H9 (cell line): Measurements from ENCODE around the gene ACAP2. TPM values are rescaled to one million over a fixed set of nuclear protein-coding genes. Genes with fewer than 3 reads are reported as not detected.

Source experiments
- DNase-seq: peaks from one replicate; pipeline ENCODE4 v3.0.0-alpha.2; 2017
- H2AFZ ChIP-seq: one replicate; pipeline ENCODE4 v1.6.1; 2013; ENCODE audit warnings: mild to moderate bottlenecking, low read length, control low read depth, moderate library complexity
- H2AK5ac ChIP-seq: 2 replicates; pipeline ENCODE4 v1.6.1; 2013; ENCODE audit warnings: low read length, control low read depth, mixed read lengths; ENCODE audit not compliant: insufficient read length
- H2BK120ac ChIP-seq: one replicate; pipeline ENCODE4 v1.6.1; 2013; ENCODE audit warnings: low read depth, mild to moderate bottlenecking, low read length, control low read depth, inconsistent platforms; ENCODE audit not compliant: poor library complexity, severe bottlenecking
- H2BK12ac ChIP-seq: 2 replicates; pipeline ENCODE4 v1.6.1; 2013; ENCODE audit warnings: low read length, control low read depth, mixed read lengths, low read depth; ENCODE audit not compliant: insufficient read length
- H2BK15ac ChIP-seq: 2 replicates; pipeline ENCODE4 v1.6.1; 2013; ENCODE audit warnings: low read depth, low read length, control low read depth
- H2BK20ac ChIP-seq: one replicate; pipeline ENCODE4 v1.6.1; 2013; ENCODE audit warnings: low read depth, mild to moderate bottlenecking, low read length, control low read depth, inconsistent platforms; ENCODE audit not compliant: poor library complexity, severe bottlenecking
- H2BK5ac ChIP-seq: 2 replicates; pipeline ENCODE4 v1.6.1; 2013; ENCODE audit warnings: low read length, control low read depth, mixed read lengths; ENCODE audit not compliant: insufficient read length
- H3K14ac ChIP-seq: 2 replicates; pipeline ENCODE4 v1.6.1; 2013; ENCODE audit warnings: low read length, control low read depth; ENCODE audit not compliant: insufficient read depth
- H3K18ac ChIP-seq: 2 replicates; pipeline ENCODE4 v1.6.1; 2013; ENCODE audit warnings: low read depth, mild to moderate bottlenecking, mixed read lengths, low read length, control low read depth; ENCODE audit not compliant: insufficient read length
- H3K23ac ChIP-seq: 2 replicates; pipeline ENCODE4 v1.6.1; 2013; ENCODE audit warnings: low read length, control low read depth, mixed read lengths, low read depth; ENCODE audit not compliant: insufficient read length
- H3K23me2 ChIP-seq: 2 replicates; pipeline ENCODE4 v1.6.1; 2013; ENCODE audit warnings: low read depth, mild to moderate bottlenecking, mixed read lengths, low read length, control low read depth; ENCODE audit not compliant: insufficient read length, poor library complexity, severe bottlenecking
- H3K27ac ChIP-seq: 2 replicates; pipeline ENCODE4 v1.5.1; 2013; ENCODE audit warnings: low read length, control low read depth, mixed read lengths, low read depth; ENCODE audit not compliant: insufficient read length
- H3K27me3 ChIP-seq: 2 replicates; pipeline ENCODE4 v1.6.1; 2013; ENCODE audit warnings: low read length, control low read depth, inconsistent platforms; ENCODE audit not compliant: insufficient read depth
- H3K4ac ChIP-seq: 2 replicates; pipeline ENCODE4 v1.6.1; 2013; ENCODE audit warnings: low read depth, mild to moderate bottlenecking, control low read depth, inconsistent platforms, low read length, moderate library complexity
- H3K4me1 ChIP-seq: 2 replicates; pipeline ENCODE4 v1.6.1; 2013; ENCODE audit warnings: low read length, control low read depth, inconsistent platforms; ENCODE audit not compliant: insufficient read depth
- H3K4me2 ChIP-seq: 2 replicates; pipeline ENCODE4 v1.6.1; 2013; ENCODE audit warnings: low read length, control low read depth, mixed read lengths; ENCODE audit not compliant: insufficient read length, insufficient read depth
- H3K56ac ChIP-seq: 2 replicates; pipeline ENCODE4 v1.6.1; 2013; ENCODE audit warnings: low read depth, mild to moderate bottlenecking, mixed read lengths, low read length, control low read depth; ENCODE audit not compliant: insufficient read length
- H3K79me1 ChIP-seq: 2 replicates; pipeline ENCODE4 v1.6.1; 2013; ENCODE audit warnings: low read depth, mild to moderate bottlenecking, moderate library complexity, low read length, control low read depth, inconsistent platforms; ENCODE audit not compliant: insufficient read depth, poor library complexity, severe bottlenecking
- H3K79me2 ChIP-seq: 2 replicates; pipeline ENCODE4 v1.6.1; 2013; ENCODE audit warnings: low read length, control low read depth, inconsistent platforms; ENCODE audit not compliant: insufficient read depth
- H3K9ac ChIP-seq: 2 replicates; pipeline ENCODE4 v1.6.1; 2013; ENCODE audit warnings: low read length, control low read depth, mixed read lengths; ENCODE audit not compliant: insufficient read length; ENCODE audit errors: extremely low read depth
- H3K9me3 ChIP-seq: one replicate; pipeline ENCODE4 v1.6.1; 2013; ENCODE audit warnings: low read depth, low read length, inconsistent platforms; ENCODE audit not compliant: control insufficient read depth
- H3T11ph ChIP-seq: one replicate; pipeline ENCODE4 v1.6.1; 2013; ENCODE audit warnings: mild to moderate bottlenecking, low read length, control low read depth, inconsistent platforms
- H4K20me1 ChIP-seq: one replicate; pipeline ENCODE4 v1.6.1; 2013; ENCODE audit not compliant: control insufficient read depth, insufficient read length, insufficient read depth
- H4K5ac ChIP-seq: 2 replicates; pipeline ENCODE4 v1.6.1; 2013; ENCODE audit warnings: low read depth, mild to moderate bottlenecking, mixed read lengths, low read length, control low read depth; ENCODE audit not compliant: insufficient read length
- H4K8ac ChIP-seq: replicated peaks from 2 replicates; pipeline ENCODE4 v1.6.1; 2013; ENCODE audit warnings: low read length, control low read depth, mixed read lengths, low read depth; ENCODE audit not compliant: insufficient read length
- H4K91ac ChIP-seq: 2 replicates; pipeline ENCODE4 v1.6.1; 2013; ENCODE audit warnings: low read depth, mild to moderate bottlenecking, moderate library complexity, mixed read lengths, low read length, control low read depth; ENCODE audit not compliant: insufficient read length
- H3K27ac Mint-ChIP-seq, 3 experiments: 2 replicates in 2 of 3; 3 replicates in 1 of 3; pipeline ENCODE4 v1.8.0; 2020 to 2021; ENCODE audit warnings: mixed read lengths in 3 of 3, mild to moderate bottlenecking in 1 of 3, moderate library complexity in 1 of 3
- H3K27me3 Mint-ChIP-seq: 2 replicates; pipeline ENCODE4 v1.8.0; 2021; ENCODE audit warnings: low read depth, mild to moderate bottlenecking, moderate library complexity, mixed read lengths
- H3K36me3 Mint-ChIP-seq, 3 experiments: 2 replicates in 2 of 3; 3 replicates in 1 of 3; pipeline ENCODE4 v1.8.0; 2020 to 2021; ENCODE audit warnings: low read depth in 3 of 3, mixed read lengths in 3 of 3; ENCODE audit not compliant: insufficient read depth in 1 of 3
- H3K4me1 Mint-ChIP-seq, 2 experiments: 2 replicates each; pipeline ENCODE4 v1.8.0; 2020; ENCODE audit warnings: mixed read lengths in 2 of 2
- H3K4me3 Mint-ChIP-seq, 2 experiments: 2 replicates in 1 of 2; 3 replicates in 1 of 2; pipeline ENCODE4 v1.8.0; 2020 to 2021; ENCODE audit warnings: mild to moderate bottlenecking in 2 of 2, mixed read lengths in 2 of 2, moderate library complexity in 1 of 2
- H3K9me3 Mint-ChIP-seq, 2 experiments: 2 replicates in 1 of 2; 3 replicates in 1 of 2; pipeline ENCODE4 v1.8.0; 2020; ENCODE audit warnings: mild to moderate bottlenecking in 2 of 2, mixed read lengths in 2 of 2, moderate library complexity in 1 of 2
- CTCF ChIP-seq: fragments of 200-600 bp; sonication (generic); conservative IDR thresholded peaks from 3 replicates; pipeline ENCODE4 v1.8.0; 2021; ENCODE audit warnings: antibody characterized with exemption, mild to moderate bottlenecking
- WGBS: extraction: QIAGEN DNeasy Blood & Tissue Kit; methylation state at CpG from one replicate; pipeline ENCODE4 v1.1.7; 2013; ENCODE audit warnings: missing lambda C conversion rate, low lambda C conversion rate, mixed read lengths; ENCODE audit not compliant: insufficient read length; ENCODE audit errors: extremely low coverage; 5-methylcytosine and 5-hydroxymethylcytosine counted together
- total RNA-seq: library from RNA; stranded (reverse); gene quantifications from 2 replicates; pipeline ENCODE4 v1.2.1, GENCODE V29; 2021

The ACAP2 gene
- total RNA-seq, 1 experiment from 2014 or later, result 30.8 TPM

- Histone ChIP-seq H3T11ph (no peak overlapping the region), H4K20me1 (no peaks in the 10 kb centered on the region), H3K79me1 (no peaks in the 10 kb centered on the region), H3K27ac (no peak overlapping the region), H2AK5ac (no peak overlapping the region), H3K23ac (no peak overlapping the region), H2BK5ac (no peak overlapping the region), H2BK120ac (no peak overlapping the region), H2BK20ac (no peak overlapping the region), H2BK12ac (no peak overlapping the region), H4K5ac (no peak overlapping the region), H2AFZ (no peak overlapping the region), H4K8ac (no peak overlapping the region), H4K91ac (no peak overlapping the region), H3K18ac (no peak overlapping the region), H3K27me3 (no peaks in the 10 kb centered on the region), H3K56ac (no peak overlapping the region), H3K14ac (no peak overlapping the region), H3K9ac (peak overlapping the region; percentile 45), H3K9me3 (no peaks in the 10 kb centered on the region), H3K4me1 (peaks cover 4% of the 10 kb centered on the region; the same call in 1 of the 2 replicates), H3K23me2 (peaks cover 8% of the 10 kb centered on the region), H3K4me2 (peak overlapping the region; percentile 81), H3K79me2 (peaks cover 11% of the 10 kb centered on the region), H3K4ac (no peak overlapping the region), H2BK15ac (no peak overlapping the region)
- Mint-ChIP-seq H3K4me3 (peak overlapping the region; percentile 87 to 92), H3K4me1 (peaks cover 28 to 37% of the 10 kb centered on the region in 2 experiments), H3K27ac (peak overlapping the region in 2 of 3 experiments; percentile 64 to 95; a peak in 3 of 7 replicates), H3K36me3 (no peaks in the 10 kb centered on the region; a peak in 1 of 7 replicates), H3K9me3 (no peaks in the 10 kb centered on the region), H3K27me3 (no peaks in the 10 kb centered on the region)
- WGBS, result no CpG with 5 or more reads among the region's 13 CpGs
- peak; percentile 38 for DNase-seq
- TF ChIP-seq CTCF, result no peak
Observed at GRCh38 chr3:195441476-195441991, 1.3 kb downstream of the ACAP2 start.
